Measurements from ENCODE around the gene MYEOV. TPM values are rescaled to one million over a fixed set of nuclear protein-coding genes. Genes with fewer than 3 reads are reported as not detected.
A peak's percentile ranks its signal among the peaks of the same experiment; 100 is the strongest.

The MYEOV gene
- total and polyA plus RNA-seq, 9 of the 15 experiments (the other 6 are each of a cell fraction or from before 2014, with no cell fraction given): 10.2 to 133 (median 32.2) TPM

- intact Hi-C loops (cut with micrococcal nuclease) (no loop called here), in situ Hi-C loops (cut with MboI) (no loop called here)
- DNase-seq (ENCODE audit: extremely low read depth in 1 of 4, low spot score in 3 of 4): no peak
- Histone ChIP-seq H2AFZ (ENCODE audit: low read depth, low read length) (no peak overlapping the region), H3K9me1 (ENCODE audit: control insufficient read depth, insufficient read depth, low read length) (no peaks in the 10 kb centered on the region), H3K4me1 (replicated peaks in 1 of 2; ENCODE audit: control insufficient read depth in 2 of 2, insufficient read depth in 2 of 2, low read length in 2 of 2) (no peaks in the 10 kb centered on the region; a peak in 1 of 5 replicates), H3K27ac (ENCODE audit: extremely low read depth, low read depth, low read length) (no peak overlapping the region), H3K4me2 (ENCODE audit: insufficient read depth, low read length) (no peak overlapping the region), H3K36me3 (ENCODE audit: control insufficient read depth, insufficient read depth, low read length) (no peaks in the 10 kb centered on the region), H4K20me1 (replicated peaks; ENCODE audit: control insufficient read depth, insufficient read depth, low read length) (no peaks in the 10 kb centered on the region), H3K4me3 (no peak overlapping the region), H3K9me3 (replicated peaks; ENCODE audit: control insufficient read depth, insufficient read depth, low read depth, low read length) (no peaks in the 10 kb centered on the region), H3K9ac (ENCODE audit: insufficient read depth in 1 of 2, low read depth in 2 of 2, low read length in 2 of 2) (peak overlapping the region in 1 of 2 experiments; percentile 26; a peak in 1 of 4 replicates), H3K27me3 (ENCODE audit: control insufficient read depth in 2 of 2, insufficient read depth in 2 of 2, low read length in 2 of 2) (peaks cover 0 to 19% of the 10 kb centered on the region in 2 experiments; a peak in 2 of 5 replicates), H3K79me2 (ENCODE audit: control insufficient read depth, insufficient read depth, low read length) (no peaks in the 10 kb centered on the region)
- 0% methylated on average over 3 of the region's 3 CpGs for WGBS (ENCODE audit: insufficient coverage, low coverage, missing lambda C conversion rate)
- ChIA-PET POLR2A (interaction anchor here (0.6 kb wide), 1 partner anchor 17 kb away, joined by 3 read pairs; no protein-coding TSS in a partner anchor), CTCF (ENCODE audit: low intra/inter-chr PET ratio) (no interaction called here)
- no peak for FAIRE-seq
- no TSS peak for BruUV-seq (replicated peaks)
- no peak for ATAC-seq
- TF ChIP-seq FUS (optimal IDR thresholded peaks at IDR 0.05; ENCODE audit: low read depth, low read length) (no peak), RFX5 (IDR thresholded peaks at IDR 0.05; ENCODE audit: low read depth, low read length) (no peak), USF2 (CRISPR knock-in tag; IDR thresholded peaks at IDR 0.05) (no peak), ZBTB11 (CRISPR knock-in tag; IDR thresholded peaks at IDR 0.05) (no peak), ZMIZ1 (IDR thresholded peaks at IDR 0.05; ENCODE audit: low read depth in 2 of 2, low read length in 2 of 2) (no peak), SRSF3 (IDR thresholded peaks at IDR 0.05; ENCODE audit: insufficient read depth, low read length) (no peak), POLR3G (IDR thresholded peaks at IDR 0.05; ENCODE audit: extremely low read depth, insufficient read length, insufficient replicate concordance) (no peak)
Observed at GRCh38 chr11:69261116-69261515, 32.8 kb upstream of the MYEOV start.

Measured in K562 (cell line).